Astrocyte of the cerebellum (primary cell): ENCODE results near the gene KATNAL1.

Experiments used
- DNase-seq: peaks from one replicate; pipeline ENCODE4 v3.0.0-alpha.2; 2011; ENCODE audit warnings: low read depth
- H3K4me3 ChIP-seq: 2 replicates; pipeline ENCODE4 v1.5.1; 2011; ENCODE audit warnings: mild to moderate bottlenecking, low read depth, low read length, moderate library complexity
- in situ Hi-C: cut with HindIII; loops from 2 replicates; pipeline ENCODE4 v1.10.0; 2017; ENCODE audit warnings: low sequenced_read_pairs
- TF ChIP-seq, protein P1 (sequence below): IDR thresholded peaks from 2 replicates; pipeline ENCODE4 v1.5.1; 2012; ENCODE audit warnings: low read length, low read depth, moderate library complexity, mild to moderate bottlenecking; ENCODE audit errors: missing control alignments

Gene KATNAL1

DNA sequence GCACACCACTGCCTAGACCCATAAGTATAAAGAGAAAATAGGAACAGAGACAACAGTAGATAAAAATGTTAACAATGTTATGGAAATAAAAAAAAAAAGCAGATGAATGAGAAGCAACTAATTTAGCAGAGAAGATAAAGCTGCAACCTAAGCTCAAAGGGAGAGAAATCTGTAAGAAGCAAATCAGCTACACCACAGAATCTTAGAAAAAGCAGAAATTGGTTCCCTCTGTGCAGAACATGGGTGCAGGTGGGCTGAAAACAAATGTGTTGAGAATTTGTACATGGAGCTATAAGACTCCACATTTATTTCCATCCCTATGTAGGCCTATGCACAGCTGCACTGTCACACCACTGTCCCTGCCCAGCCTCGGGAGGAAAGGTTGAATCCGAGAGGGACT is 44.8 kb upstream of the KATNAL1 start:
- no peak for DNase-seq
- TF ChIP-seq, protein P1, sequence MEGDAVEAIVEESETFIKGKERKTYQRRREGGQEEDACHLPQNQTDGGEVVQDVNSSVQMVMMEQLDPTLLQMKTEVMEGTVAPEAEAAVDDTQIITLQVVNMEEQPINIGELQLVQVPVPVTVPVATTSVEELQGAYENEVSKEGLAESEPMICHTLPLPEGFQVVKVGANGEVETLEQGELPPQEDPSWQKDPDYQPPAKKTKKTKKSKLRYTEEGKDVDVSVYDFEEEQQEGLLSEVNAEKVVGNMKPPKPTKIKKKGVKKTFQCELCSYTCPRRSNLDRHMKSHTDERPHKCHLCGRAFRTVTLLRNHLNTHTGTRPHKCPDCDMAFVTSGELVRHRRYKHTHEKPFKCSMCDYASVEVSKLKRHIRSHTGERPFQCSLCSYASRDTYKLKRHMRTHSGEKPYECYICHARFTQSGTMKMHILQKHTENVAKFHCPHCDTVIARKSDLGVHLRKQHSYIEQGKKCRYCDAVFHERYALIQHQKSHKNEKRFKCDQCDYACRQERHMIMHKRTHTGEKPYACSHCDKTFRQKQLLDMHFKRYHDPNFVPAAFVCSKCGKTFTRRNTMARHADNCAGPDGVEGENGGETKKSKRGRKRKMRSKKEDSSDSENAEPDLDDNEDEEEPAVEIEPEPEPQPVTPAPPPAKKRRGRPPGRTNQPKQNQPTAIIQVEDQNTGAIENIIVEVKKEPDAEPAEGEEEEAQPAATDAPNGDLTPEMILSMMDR, result no peak
- H3K4me3 ChIP-seq, result no peak overlapping the region
- in situ Hi-C loops, result no loop called here

DNA sequence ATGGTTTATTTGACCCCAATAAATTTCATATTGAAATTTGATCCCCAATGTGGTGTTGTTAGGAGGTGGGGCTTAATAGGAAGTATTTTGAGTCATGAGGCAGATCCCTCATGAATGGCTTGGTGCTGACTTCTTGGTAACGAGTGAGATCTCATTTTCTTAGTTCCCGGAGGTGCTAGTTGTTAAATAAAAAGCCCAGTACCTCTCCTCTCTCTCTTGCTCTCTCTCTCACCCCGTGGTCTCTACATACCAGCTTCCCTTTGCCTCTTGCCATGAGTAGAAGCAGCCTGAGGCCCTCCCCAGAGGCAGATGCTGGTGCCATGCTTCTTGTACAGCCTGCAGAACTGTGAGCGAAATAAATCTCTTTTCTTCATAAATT is 39.4 kb upstream of the KATNAL1 start:
- TF ChIP-seq, protein P1, result no peak
- H3K4me3 ChIP-seq, result no peak overlapping the region
- in situ Hi-C loops, result no loop called here
- DNase-seq, result no peak

DNA sequence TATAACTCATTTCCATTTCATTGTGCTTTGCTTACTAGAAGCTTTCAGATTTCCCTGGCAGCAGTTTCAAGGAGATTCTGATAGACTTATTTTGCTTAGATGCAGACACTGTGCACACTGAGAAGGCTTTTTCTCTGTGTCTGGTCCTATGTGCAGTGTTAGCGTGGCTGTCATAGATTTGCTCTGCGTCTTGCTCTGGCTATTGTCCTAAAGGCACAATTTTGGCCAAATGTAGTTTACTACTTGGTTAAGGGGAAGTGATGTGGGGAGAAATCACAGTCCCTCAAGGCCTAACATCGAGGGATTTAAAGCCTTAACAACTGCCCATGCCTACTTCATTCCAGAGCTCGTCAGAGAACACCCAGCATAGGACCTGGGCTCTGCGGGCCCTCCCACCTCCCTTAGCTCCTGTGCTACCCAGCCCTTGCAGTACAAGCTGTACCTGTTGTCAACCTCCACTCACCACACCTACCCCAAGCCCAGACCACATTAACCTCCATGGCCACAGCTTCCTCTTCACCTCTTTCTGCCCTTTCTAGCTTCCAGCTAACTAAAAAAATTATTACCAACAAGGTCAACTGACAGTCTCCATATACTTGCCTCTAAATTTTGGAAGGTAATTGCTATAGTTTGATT is 38.9 kb upstream of the KATNAL1 start:
- H3K4me3 ChIP-seq, result no peak overlapping the region
- TF ChIP-seq, protein P1, result no peak
- in situ Hi-C loops, result no loop called here
- DNase-seq, result no peak

DNA sequence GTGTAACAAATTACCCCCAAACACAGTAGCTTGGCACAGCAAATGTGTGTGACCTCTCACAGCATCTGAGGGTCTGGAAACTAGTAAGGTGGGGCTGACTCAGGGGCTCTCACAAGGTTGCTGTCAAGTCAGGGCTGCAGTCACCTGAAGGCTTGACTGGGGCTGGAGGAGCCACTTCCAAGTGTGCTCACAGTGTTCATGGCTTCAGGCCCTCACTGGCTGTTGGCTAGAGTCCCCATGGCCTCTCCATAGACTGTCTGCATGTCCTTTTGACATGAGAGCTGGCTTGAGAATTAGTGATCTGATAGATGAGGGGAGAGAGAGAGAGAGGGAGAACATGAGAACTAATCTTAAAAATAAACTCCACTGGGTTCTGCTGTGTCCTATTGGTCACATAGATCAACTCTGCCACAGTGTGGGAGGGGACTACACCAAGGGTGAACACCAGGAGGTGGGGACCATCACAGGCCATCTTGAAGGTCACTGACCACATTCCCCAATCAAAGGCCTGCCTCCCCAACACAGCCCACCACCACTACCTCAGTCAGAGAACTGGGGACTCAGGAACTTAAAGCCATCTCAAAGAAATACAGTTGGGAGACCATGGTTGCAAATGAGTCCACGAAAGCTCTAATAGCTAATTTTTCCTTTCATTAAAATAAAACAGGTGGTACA is 38.2 kb upstream of the KATNAL1 start:
- DNase-seq, result no peak
- TF ChIP-seq, protein P1, result no peak
- no peak overlapping the region for H3K4me3 ChIP-seq
- in situ Hi-C loops, result no loop called here

DNA sequence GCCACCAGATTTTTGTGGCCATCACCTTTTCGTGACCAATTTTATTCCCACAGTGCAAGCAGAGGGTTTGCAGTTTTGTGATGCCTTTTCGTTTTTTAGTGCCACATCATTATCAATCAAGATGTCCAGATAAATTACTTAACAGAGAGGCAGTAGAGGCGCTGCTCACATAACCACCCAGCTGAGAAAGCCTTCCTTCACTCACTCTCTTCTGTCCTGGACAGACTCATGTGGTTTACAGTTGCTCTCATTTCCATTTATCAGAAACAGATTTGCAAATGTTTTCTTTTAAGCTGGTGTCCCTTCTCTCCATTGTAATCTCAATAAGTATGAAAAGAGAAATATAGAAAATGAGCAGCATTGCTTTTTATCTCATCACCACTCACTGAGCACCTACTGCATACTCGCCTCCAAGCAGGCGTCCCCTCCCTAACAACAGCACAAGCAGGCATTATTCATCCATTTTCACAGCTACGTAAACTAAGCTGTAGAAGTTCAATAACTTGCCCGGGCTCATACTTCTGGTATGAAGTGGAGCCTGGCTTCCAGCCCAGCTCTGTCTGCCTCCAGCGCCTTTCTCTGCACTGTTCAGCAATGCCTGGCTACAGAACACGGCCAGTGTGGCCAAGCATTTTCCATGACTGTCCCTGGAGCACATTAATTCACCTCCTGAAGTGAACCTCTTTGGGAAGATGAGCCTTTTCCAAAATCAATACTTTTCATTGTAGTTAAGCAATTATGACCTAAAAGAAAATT is 34.6 kb upstream of the KATNAL1 start:
- peak; percentile 84 for DNase-seq
- in situ Hi-C loops, result no loop called here
- H3K4me3 ChIP-seq, result no peak overlapping the region
- TF ChIP-seq, protein P1, result no peak

DNA sequence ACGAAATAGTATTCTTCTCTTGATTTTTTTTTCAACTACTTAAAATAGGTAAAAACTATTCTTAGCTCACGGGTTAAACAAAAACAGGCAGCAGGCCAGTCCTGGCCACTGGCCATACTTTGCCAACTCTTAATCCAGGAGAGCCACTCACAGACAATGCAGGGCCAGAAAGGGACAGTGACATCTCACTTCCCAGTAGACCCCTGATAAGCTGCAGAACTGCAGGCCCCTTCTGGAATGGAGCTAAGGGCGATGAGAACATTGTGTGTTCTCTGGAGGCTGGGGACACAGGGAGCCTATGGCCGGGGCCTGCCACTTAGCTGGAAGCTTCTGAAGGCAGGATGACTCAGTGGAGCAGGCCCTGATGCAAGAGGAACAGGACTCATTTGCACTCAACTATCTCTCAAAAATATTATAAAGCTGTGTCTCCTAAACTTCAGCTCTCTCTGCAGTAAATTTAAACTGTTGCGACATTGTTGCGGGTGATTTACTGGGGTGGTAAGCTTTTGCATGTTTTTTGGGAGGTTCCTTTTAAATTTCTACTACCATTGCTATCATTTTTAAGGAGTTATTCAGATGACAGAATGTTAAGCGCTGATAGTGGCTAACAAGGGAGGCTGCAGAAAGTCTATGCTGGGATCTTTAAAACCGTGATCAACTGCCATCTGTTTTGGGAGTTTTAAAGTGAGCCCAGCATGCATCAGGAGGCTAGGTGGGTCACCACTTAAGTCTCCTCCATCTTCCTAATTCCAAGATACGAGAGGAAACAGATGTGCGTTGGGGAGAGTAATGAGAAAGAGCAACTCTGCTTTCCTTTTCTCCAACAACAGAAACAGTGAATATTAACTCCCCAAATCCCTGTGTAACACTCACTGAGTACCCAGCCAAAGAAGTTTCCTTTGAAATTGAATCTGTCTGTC is 33.2 kb upstream of the KATNAL1 start:
- in situ Hi-C loops, result no loop called here
- no peak for DNase-seq
- no peak overlapping the region for H3K4me3 ChIP-seq
- TF ChIP-seq, protein P1, result no peak
